Neuronal stem cell (in vitro differentiated cells): ENCODE results near the gene TPX2.

Experiments
- DNase-seq: peaks from one replicate; pipeline ENCODE4 v3.0.0-alpha.2; 2013; ENCODE audit warnings: low spot score
- H2AFZ ChIP-seq: one replicate; pipeline ENCODE4 v1.6.1; 2013; ENCODE audit warnings: mild to moderate bottlenecking, low read length, inconsistent platforms
- H2AK5ac ChIP-seq: 2 replicates; pipeline ENCODE4 v1.6.1; 2013; ENCODE audit warnings: low read depth, mild to moderate bottlenecking, inconsistent platforms, low read length, moderate library complexity, mixed read lengths
- H2BK120ac ChIP-seq: 2 replicates; pipeline ENCODE4 v1.6.1; 2013; ENCODE audit warnings: low read depth, mild to moderate bottlenecking, inconsistent platforms, low read length, moderate library complexity, mixed read lengths
- H2BK12ac ChIP-seq: one replicate; pipeline ENCODE4 v1.6.1; 2013; ENCODE audit warnings: low read length, inconsistent platforms
- H2BK15ac ChIP-seq: 2 replicates; pipeline ENCODE4 v1.6.1; 2013; ENCODE audit warnings: mild to moderate bottlenecking, low read length, inconsistent platforms, mixed read lengths
- H2BK5ac ChIP-seq: one replicate; pipeline ENCODE4 v1.6.1; 2013; ENCODE audit warnings: inconsistent platforms, mild to moderate bottlenecking, low read length, moderate library complexity
- H3K14ac ChIP-seq: one replicate; pipeline ENCODE4 v1.6.1; 2013; ENCODE audit warnings: low read length, inconsistent platforms
- H3K18ac ChIP-seq: 2 replicates; pipeline ENCODE4 v1.6.1; 2013; ENCODE audit warnings: low read length, inconsistent platforms
- H3K23ac ChIP-seq: 2 replicates; pipeline ENCODE4 v1.6.1; 2013; ENCODE audit warnings: low read depth, mild to moderate bottlenecking, mixed read lengths, low read length, inconsistent platforms; ENCODE audit not compliant: poor library complexity
- H3K27ac ChIP-seq: replicated peaks from 3 replicates; pipeline ENCODE4 v1.5.1; 2013; ENCODE audit warnings: low read length, inconsistent platforms
- H3K27me3 ChIP-seq, 3 experiments: 2 replicates each; pipeline ENCODE4 v1.6.1; 2013; ENCODE audit warnings: low read length in 3 of 3, mild to moderate bottlenecking in 2 of 3, inconsistent platforms in 1 of 3, low read depth in 1 of 3, mixed read lengths in 1 of 3, moderate library complexity in 1 of 3; ENCODE audit not compliant: control insufficient read depth in 3 of 3, insufficient read depth in 3 of 3
- H3K36me3 ChIP-seq, 2 donors: replicated peaks in 1 of 2; 2 replicates each; pipeline ENCODE4 v1.6.1; 2013; ENCODE audit warnings: low read length in 2 of 2; ENCODE audit not compliant: control insufficient read depth in 2 of 2, insufficient read depth in 2 of 2
- H3K4ac ChIP-seq: 2 replicates; pipeline ENCODE4 v1.6.1; 2013; ENCODE audit warnings: inconsistent platforms, mild to moderate bottlenecking, low read length, moderate library complexity
- H3K4me1 ChIP-seq, 2 donors: 1 replicate in 1 of 2; 2 replicates in 1 of 2; pipeline ENCODE4 v1.6.1; 2013; ENCODE audit warnings: low read length in 2 of 2, low read depth in 1 of 2; ENCODE audit not compliant: control insufficient read depth in 2 of 2, insufficient read depth in 1 of 2
- H3K4me2 ChIP-seq: one replicate; pipeline ENCODE4 v1.6.1; 2013; ENCODE audit warnings: mild to moderate bottlenecking, low read length, inconsistent platforms; ENCODE audit not compliant: insufficient read depth, poor library complexity, severe bottlenecking
- H3K4me3 ChIP-seq, 2 donors: 2 replicates each; pipeline ENCODE4 v1.5.1; 2013; ENCODE audit warnings: low read length in 2 of 2, mild to moderate bottlenecking in 2 of 2, inconsistent platforms in 1 of 2, moderate library complexity in 1 of 2
- H3K79me1 ChIP-seq: one replicate; pipeline ENCODE4 v1.6.1; 2013; ENCODE audit warnings: low read depth, mild to moderate bottlenecking, inconsistent platforms, low read length, moderate library complexity
- H3K9ac ChIP-seq: one replicate; pipeline ENCODE4 v1.6.1; 2013; ENCODE audit warnings: mild to moderate bottlenecking, low read depth, low read length, inconsistent platforms; ENCODE audit not compliant: poor library complexity
- H3K9me3 ChIP-seq, 2 donors: replicated peaks in 1 of 2; 2 replicates each; pipeline versions ENCODE3 to v1.6.1; 2013; ENCODE audit warnings: low read length in 2 of 2, mild to moderate bottlenecking in 2 of 2, inconsistent platforms in 1 of 2, low read depth in 1 of 2, mixed read lengths in 1 of 2, moderate library complexity in 1 of 2; ENCODE audit not compliant: control insufficient read depth in 2 of 2, insufficient read depth in 1 of 2
- H4K8ac ChIP-seq: one replicate; pipeline ENCODE4 v1.6.1; 2013; ENCODE audit warnings: low read depth, mild to moderate bottlenecking, inconsistent platforms, low read length, moderate library complexity
- H4K91ac ChIP-seq: one replicate; pipeline ENCODE4 v1.6.1; 2013; ENCODE audit warnings: low read length, low read depth, mild to moderate bottlenecking, inconsistent platforms; ENCODE audit not compliant: poor library complexity
- WGBS, 2 donors: extraction: QIAGEN DNeasy Blood & Tissue Kit; methylation state at CpG; one replicate each; pipeline ENCODE4 v1.1.7; 2013; ENCODE audit warnings: missing lambda C conversion rate in 2 of 2, mixed read lengths in 1 of 2; ENCODE audit not compliant: insufficient read length in 2 of 2, insufficient replicate concordance in 1 of 2; ENCODE audit errors: extremely low coverage in 2 of 2; 5-methylcytosine and 5-hydroxymethylcytosine counted together

Gene TPX2

DNA sequence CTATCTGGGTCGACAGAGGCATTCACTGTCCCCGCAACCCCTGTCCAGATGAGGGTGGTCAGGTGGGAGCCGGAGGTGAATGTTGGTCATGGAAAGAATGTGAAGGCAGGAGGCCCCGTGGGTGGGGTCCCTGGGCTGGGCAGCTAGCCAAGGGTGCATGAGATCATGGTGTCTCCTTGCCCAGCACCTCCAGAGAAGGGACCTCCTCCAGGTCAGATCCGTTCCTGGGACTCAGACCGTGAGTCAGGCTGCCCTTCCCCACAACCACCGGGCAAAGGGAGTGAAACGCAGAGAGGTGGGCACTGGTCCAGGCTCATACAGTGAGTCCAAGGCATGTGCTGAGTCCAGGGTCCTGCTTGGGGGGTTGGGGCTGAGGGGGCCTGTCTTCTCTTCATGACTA, 102.8 kb downstream of the TPX2 start:
- Histone ChIP-seq H3K18ac (peak overlapping the region; percentile 92), H3K27ac (no peak overlapping the region), H2BK5ac (peak overlapping the region; percentile 46), H3K4ac (no peak overlapping the region), H3K79me1 (no peaks in the 10 kb centered on the region), H2BK15ac (peak overlapping the region; percentile 70), H3K14ac (no peak overlapping the region), H2BK12ac (peak overlapping the region; percentile 64), H3K4me1 (peaks cover 50 to 51% of the 10 kb centered on the region in 2 donors), H3K9me3 (no peaks in the 10 kb centered on the region), H2AK5ac (peak overlapping the region; percentile 72), H2BK120ac (peak overlapping the region; percentile 57), H4K91ac (peak overlapping the region; percentile 73), H3K23ac (peak overlapping the region; percentile 57), H2AFZ (peak overlapping the region; percentile 87), H3K36me3 (no peaks in the 10 kb centered on the region), H3K27me3 (no peaks in the 10 kb centered on the region), H4K8ac (peak overlapping the region; percentile 73), H3K4me2 (no peak overlapping the region), H3K9ac (no peak overlapping the region), H3K4me3 (no peak overlapping the region)
- no CpG with 5 or more reads among the region's 8 CpGs for WGBS, 2 donors
- no peak for DNase-seq

DNA sequence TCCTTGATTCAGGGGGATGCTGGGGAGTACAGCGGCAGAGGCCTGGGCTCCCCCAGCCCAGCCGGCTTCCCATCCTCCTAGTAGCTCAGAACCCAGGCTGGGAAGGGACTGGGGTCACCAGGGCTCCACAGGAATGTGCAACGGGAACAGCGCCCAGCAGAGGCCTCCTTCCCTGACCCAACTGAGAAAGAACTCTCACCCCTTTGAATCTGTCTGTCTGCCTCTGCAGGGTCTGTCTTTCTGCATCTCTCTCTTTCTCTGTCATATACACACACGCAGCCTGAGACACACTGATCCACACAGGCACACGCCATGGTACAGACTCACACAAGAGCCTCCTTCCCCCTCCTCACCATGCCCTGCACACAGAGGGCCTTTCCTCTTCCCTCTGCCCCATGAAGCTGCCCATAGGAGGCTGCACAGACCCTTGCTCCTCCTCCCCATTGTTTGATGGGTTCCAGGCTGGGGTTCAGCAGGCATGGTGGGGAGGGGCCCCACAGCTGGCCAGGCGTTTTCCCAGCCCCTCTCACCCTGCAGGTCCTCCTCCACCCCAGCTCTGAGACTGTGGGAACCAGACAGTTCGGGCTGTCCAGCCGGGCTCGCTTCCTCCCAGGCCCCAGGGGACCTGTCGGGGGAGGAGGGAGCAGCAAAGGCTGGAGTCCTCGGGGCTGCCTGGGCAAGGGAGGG, 103.5 kb downstream of the TPX2 start:
- H3K9me3 ChIP-seq: no peaks in the 10 kb centered on the region
- WGBS, 2 donors: no CpG with 5 or more reads among the region's 12 CpGs
- H2AFZ ChIP-seq: peak overlapping the region; percentile 87
- peak overlapping the region; percentile 73 for H4K91ac ChIP-seq
- H3K4me1 ChIP-seq: peaks cover 44% of the 10 kb centered on the region in 2 donors
- H3K36me3 ChIP-seq: no peaks in the 10 kb centered on the region
- H3K9ac ChIP-seq: peak overlapping the region; percentile 33
- H3K27ac ChIP-seq: no peak overlapping the region
- H3K23ac ChIP-seq: peak overlapping the region; percentile 26
- peak overlapping the region; percentile 28 for H3K14ac ChIP-seq
- peak overlapping the region; percentile 3 for H2BK12ac ChIP-seq
- no peaks in the 10 kb centered on the region for H3K27me3 ChIP-seq
- H2BK15ac ChIP-seq: peak overlapping the region; percentile 70
- no peaks in the 10 kb centered on the region for H3K79me1 ChIP-seq
- H2AK5ac ChIP-seq: peak overlapping the region; percentile 72
- no peak overlapping the region for H3K4me2 ChIP-seq
- peak overlapping the region; percentile 24 for H4K8ac ChIP-seq
- H2BK120ac ChIP-seq: peak overlapping the region; percentile 57
- peak overlapping the region in 1 of 2 donors; percentile 13 for H3K4me3 ChIP-seq
- peak overlapping the region; percentile 61 for H3K4ac ChIP-seq
- no peak for DNase-seq
- H3K18ac ChIP-seq: peak overlapping the region; percentile 92
- H2BK5ac ChIP-seq: peak overlapping the region; percentile 46

DNA sequence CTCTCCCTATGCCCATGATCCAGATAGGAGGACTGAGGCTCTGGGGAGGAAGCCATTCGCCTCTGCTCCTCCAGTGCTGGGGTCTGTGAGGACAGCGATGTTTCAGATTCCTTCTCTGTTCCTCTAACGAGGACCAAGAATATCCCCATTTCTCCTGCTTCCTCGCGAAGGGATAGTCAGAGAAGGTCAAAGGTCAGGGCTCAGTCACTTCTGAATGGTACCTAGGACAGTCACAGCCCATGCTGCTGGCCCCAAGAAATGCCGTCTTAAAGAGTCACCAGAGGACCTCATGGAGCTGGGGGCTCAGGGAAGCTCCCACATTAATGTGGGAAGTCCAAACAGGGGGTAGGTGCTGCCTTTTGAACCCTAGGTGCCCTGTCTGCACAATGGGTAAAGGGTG, 104.2 kb downstream of the TPX2 start:
- H4K8ac ChIP-seq: no peak overlapping the region
- H2BK12ac ChIP-seq: peak overlapping the region; percentile 3
- peak overlapping the region; percentile 92 for H3K18ac ChIP-seq
- H3K4me2 ChIP-seq: no peak overlapping the region
- H3K14ac ChIP-seq: no peak overlapping the region
- peak overlapping the region; percentile 39 for H2BK5ac ChIP-seq
- no peaks in the 10 kb centered on the region for H3K79me1 ChIP-seq
- H3K27ac ChIP-seq: no peak overlapping the region
- no peak overlapping the region for H2BK120ac ChIP-seq
- H3K9ac ChIP-seq: no peak overlapping the region
- H3K4me1 ChIP-seq: peaks cover 37 to 40% of the 10 kb centered on the region in 2 donors
- peak overlapping the region; percentile 19 for H4K91ac ChIP-seq
- no peaks in the 10 kb centered on the region for H3K9me3 ChIP-seq
- H2BK15ac ChIP-seq: peak overlapping the region; percentile 5
- no CpG with 5 or more reads among the region's 6 CpGs for WGBS, 2 donors
- no peak overlapping the region for H3K4me3 ChIP-seq
- H3K4ac ChIP-seq: no peak overlapping the region
- peak overlapping the region; percentile 87 for H2AFZ ChIP-seq
- peak overlapping the region; percentile 47 for H2AK5ac ChIP-seq
- no peaks in the 10 kb centered on the region for H3K36me3 ChIP-seq
- H3K27me3 ChIP-seq: no peaks in the 10 kb centered on the region
- no peak overlapping the region for H3K23ac ChIP-seq
- DNase-seq: no peak

DNA sequence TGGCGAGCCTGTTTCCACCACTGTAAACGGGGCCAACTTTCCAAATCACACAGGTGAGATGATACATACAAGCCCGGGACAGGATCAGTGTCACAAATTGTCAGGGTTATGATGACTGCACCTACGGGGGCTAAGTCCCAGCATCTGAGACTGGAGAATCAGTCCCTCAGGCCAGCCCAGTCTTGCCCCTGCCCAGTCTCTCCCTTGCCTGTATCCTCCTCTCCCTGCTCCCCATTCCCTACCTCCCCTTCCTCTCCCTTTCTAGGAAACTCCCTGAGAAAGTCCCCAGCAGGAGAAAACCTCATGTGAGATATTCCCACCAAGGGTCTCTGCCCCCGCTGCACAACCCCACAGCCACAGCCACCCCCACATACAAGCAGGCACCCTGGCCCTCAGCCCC, 104.8 kb downstream of the TPX2 start:
- Histone ChIP-seq H2AFZ (no peak overlapping the region), H3K9ac (no peak overlapping the region), H3K9me3 (no peaks in the 10 kb centered on the region), H2BK15ac (peak overlapping the region; percentile 100), H3K36me3 (no peaks in the 10 kb centered on the region), H2AK5ac (peak overlapping the region; percentile 47), H3K4me2 (no peak overlapping the region), H2BK120ac (no peak overlapping the region), H3K4me1 (peaks cover 35 to 36% of the 10 kb centered on the region in 2 donors), H3K18ac (peak overlapping the region; percentile 69), H2BK5ac (peak overlapping the region; percentile 39), H3K27ac (no peak overlapping the region), H3K23ac (no peak overlapping the region), H3K4me3 (no peak overlapping the region), H3K79me1 (no peaks in the 10 kb centered on the region), H2BK12ac (no peak overlapping the region), H3K4ac (no peak overlapping the region), H3K27me3 (peaks cover 0 to 5% (median 1%) of the 10 kb centered on the region in 3 experiments), H4K91ac (no peak overlapping the region), H3K14ac (no peak overlapping the region), H4K8ac (no peak overlapping the region)
- no peak for DNase-seq
- WGBS, 2 donors: no CpG with 5 or more reads among the region's 5 CpGs
